Measurements from ENCODE around the gene OR1F1. TPM values are rescaled to one million over a fixed set of nuclear protein-coding genes. Genes with fewer than 3 reads are reported as not detected.
"Not testable (repeated sequence)": the region's sequence is repeated elsewhere in the genome, so short reads cannot be mapped to it uniquely, and the experiment has no call there.

The OR1F1 gene
- total RNA-seq, 2 donors from 2014 or later = not detected

DNA sequence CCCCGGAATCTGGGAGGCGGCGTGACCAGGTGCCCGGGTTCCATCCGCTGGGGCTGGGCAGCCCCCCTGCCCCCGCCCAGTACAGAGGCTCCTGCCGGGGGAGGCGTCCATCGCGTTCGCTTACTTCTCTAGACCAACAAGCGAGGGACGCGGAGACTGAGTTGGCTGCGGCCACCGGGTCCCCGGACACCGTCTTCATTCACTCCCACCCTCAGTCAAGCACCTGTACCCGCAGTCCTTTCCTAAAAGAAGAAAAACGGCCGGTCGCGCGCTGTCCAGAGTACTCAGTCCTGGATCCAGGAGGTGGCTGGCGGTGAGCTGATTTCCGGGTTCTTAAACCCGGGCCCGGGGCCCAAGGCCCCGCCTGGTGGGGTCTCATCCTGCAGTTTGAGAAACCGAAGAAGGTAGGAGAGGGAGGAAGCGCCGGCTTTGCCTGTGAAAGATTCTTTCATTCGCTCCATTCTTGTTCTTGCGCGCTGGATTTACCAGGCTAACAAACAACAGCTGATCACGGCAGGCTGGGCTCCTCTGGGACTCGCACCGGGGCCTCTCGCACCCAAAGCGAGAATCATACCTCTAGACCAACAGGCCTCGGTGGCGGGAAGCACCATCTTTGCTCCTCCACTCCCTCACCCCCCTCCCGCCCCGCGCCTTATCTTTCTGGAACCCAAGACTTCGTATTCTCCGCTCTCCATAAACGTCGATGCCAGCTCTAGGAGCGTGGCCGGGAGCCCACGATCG is 17.4 kb upstream of the OR1F1 start:
- intact Hi-C loops (cut with DNase I) = loop anchor here in 1 of 2 donors (5.0 kb wide), 1 partner anchor 503 kb away; no protein-coding TSS in a partner anchor
- DNase-seq (ENCODE audit: low spot score) = peak; percentile 77

DNA sequence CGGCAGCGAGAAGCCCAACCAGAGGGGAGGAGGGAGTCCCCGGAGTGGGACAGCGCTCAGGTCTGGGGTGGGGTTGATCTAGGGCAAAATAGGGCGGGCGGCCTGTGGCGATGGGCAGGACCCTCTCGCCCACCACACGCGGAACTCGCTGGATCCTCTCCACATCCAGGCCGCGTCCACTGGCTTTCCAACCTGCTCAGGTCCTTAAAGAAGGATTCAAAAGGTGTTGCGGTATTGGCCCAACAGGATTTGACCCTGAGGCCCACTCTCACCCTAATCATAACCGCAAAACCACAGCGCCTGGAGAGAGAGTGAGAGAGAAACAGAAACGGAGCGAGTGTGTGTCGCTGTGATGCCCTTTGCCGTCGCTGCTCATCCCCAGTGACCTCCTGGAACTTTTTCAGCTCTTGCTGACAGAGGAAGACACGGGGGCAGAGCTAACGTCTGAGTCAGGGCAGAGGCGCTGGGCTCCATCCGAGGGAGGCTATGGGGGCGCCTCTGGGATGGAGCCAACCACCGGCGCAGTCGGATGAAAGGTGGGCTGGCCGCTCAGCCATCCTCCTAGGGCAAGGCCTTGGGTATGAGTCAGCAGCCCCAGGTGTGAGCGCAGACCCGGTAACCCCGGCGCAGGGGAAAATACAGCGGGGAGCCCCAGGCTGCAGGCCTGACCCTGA is 16.7 kb upstream of the OR1F1 start:
- peak; percentile 69 for DNase-seq (ENCODE audit: low spot score)
- intact Hi-C loops (cut with DNase I) = loop anchor here in 1 of 2 donors (5.0 kb wide), 1 partner anchor 504 kb away; no protein-coding TSS in a partner anchor

GRCh38 chr16:3171855-3172593 is 16.0 kb upstream of the OR1F1 start:
- peak; percentile 70 for DNase-seq (ENCODE audit: low spot score)
- intact Hi-C loops (cut with DNase I) = loop anchor here in 1 of 2 donors (5.0 kb wide), 1 partner anchor 505 kb away; no protein-coding TSS in a partner anchor

DNA sequence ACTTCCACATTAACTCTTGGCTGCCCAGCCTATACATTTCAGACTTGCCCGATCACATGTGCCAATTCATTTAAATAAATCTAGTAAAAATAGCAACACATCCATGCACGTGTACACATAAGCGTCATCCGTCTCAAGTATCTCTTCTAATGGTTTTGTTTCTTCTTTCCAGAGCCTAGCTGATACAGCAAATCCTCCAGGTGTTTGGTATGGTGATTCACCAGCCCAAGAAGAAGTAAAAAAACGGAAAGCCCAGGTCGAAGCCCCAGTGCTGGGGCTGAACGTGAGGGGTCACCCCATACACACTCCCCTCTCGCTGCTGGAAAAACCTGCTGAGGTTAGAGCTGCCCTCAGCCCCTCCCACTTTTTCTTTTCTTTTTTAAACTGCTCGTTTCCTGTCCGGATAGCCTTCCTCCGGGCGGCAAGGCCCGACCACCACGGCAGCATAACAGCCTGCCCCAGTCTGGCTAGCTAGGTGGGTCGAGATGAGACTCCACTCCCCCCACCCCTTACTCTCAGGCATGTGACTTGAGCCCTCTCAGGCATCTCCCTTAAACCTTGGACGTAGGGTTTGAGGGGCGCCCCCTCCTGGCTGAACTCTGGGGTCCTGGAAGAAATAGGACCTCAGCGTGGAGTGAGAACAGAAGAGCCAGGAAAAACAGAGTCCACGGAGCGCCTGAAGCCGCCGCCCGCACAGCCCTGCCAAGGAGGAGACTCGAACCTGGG is 13.9 kb upstream of the OR1F1 start:
- DNase-seq (ENCODE audit: low spot score) = peak; percentile 71

DNA sequence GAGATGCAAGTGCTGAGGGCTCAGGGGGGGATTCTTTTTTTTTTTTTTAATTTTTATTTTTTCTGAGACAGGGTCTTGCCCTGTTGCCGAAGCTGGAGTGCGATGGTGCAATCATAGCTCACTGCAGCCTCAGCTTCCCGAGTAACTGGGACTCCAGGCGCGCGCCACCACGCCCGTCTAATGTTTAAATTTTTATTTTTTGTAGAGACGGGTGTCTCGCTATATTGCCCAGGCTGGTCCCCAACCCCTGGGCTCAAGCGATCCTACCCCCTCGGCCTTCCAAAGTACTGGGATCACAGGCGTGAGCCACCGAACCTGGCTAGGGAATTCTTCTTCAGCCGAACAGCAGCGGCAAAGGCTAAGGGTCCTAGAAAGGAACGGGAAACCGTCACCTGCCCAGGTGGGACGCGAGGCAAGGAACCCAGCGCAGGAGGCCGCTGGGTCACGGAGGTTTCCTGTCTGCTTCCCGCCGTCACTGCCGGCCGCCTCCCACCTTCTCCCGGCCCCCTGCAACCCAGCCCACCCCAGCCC is 13.3 kb upstream of the OR1F1 start:
- intact Hi-C loops (cut with DNase I) = loop anchor here in 1 of 2 donors (5.0 kb wide), 1 partner anchor 507 kb away; no protein-coding TSS in a partner anchor
- DNase-seq (ENCODE audit: low spot score) = peak; percentile 66

More for the DNA sequence above, 13.9 kb upstream of the OR1F1 start:
- intact Hi-C loops (cut with DNase I) = loop anchor here in 1 of 2 donors (5.0 kb wide), 1 partner anchor 507 kb away; no protein-coding TSS in a partner anchor

DNA sequence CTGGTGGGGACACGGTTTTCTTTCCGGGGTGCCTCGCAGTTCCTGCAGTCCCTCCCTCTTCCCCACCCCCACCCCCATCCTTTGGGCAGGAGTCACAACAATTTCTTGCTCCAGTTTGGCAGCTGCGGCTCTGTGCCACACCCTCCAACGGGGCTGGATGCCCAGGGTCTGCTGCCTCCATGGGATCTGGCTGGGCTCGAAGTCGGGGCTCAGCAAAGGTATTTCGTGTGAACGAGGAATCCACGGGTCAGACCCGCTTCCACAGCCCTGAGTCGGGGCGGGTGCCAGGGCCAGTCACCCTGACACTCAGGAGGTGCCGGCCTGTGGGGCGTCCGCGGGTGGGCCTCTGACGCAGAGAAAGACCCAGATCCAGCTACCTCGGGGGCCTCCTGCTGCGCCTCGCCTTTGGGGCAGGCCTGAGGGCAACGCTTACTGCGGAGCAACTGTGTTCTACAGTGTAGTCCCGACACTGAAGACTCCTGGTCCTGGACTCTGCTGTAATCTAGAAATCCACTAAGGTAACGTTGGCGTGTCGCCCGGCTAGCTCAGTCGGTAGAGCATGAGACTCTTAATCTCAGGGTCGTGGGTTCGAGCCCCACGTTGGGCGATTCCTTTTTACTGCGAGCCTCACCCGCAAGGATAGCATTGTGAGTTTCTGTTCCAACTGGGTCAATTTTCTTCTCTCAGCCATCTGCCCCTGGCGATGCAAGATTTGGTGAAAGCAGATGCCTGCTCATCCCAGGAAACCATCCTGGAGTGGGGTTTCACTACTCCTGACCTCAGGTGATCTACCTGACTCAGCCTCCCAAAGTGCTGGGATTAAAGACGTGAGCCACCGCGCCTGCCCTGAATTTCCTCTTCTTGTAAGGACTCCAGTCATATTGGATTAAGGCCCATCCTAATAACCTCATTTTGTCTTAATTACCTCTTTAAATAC is 12.6 kb upstream of the OR1F1 start:
- intact Hi-C loops (cut with DNase I) = no loop called here
- peak; percentile 79 for DNase-seq (ENCODE audit: low spot score)

GRCh38 chr16:3179651-3180050 is 8.4 kb upstream of the OR1F1 start:
- intact Hi-C loops (cut with DNase I) = no loop called here
- no peak for DNase-seq (ENCODE audit: low spot score)

GRCh38 chr16:3180445-3180878 is 7.5 kb upstream of the OR1F1 start:
- DNase-seq (ENCODE audit: low spot score) = no peak
- intact Hi-C loops (cut with DNase I) = no loop called here

GRCh38 chr16:3182293-3182607 is 5.8 kb upstream of the OR1F1 start:
- not testable (repeated sequence) for DNase-seq (ENCODE audit: low spot score)

GRCh38 chr16:3182608-3183444 is 5.2 kb upstream of the OR1F1 start:
- DNase-seq (ENCODE audit: low spot score) = peak; percentile 81
- intact Hi-C loops (cut with DNase I) = loop anchor here in 1 of 2 donors (1.0 kb wide), 1 partner anchor 35 kb away; no protein-coding TSS in a partner anchor

More at GRCh38 chr16:3182293-3182607, 5.8 kb upstream of the OR1F1 start:
- intact Hi-C loops (cut with DNase I) = not testable (repeated sequence)

DNA sequence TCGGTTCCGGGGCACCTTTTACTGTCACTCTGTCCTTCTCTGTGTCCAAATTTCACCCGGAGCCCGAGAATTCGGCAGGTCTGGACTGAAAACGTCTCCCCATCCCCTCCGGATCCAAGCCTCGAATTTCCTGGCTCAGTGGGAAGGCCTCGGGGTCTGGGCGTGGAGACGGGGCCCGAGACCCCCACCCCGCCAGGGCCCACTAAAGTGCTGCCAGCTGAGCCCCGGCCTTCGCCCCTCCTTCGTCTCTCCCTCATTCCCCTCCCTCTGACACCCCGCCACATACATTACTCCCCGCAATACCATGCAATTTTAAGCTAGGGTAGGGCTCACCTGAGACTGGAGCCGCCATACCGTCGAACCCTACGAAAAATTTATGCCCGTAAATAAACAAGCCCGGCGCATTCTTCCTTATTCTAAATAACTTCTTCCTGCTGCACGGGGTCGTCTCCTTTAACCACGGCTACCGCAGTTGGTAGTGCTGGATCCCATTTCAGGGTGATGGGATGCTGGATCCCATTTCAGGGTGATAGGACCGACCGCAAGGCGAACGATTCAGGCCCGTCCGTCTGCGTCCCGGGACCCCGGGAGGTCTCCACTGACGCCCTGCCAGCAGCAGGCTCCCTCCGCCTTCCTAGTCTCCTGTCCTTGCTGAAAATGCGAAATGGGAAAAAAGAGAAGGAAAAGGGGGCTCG is 4.4 kb upstream of the OR1F1 start:
- intact Hi-C loops (cut with DNase I) = loop anchor here in 1 of 2 donors (1.0 kb wide), 1 partner anchor 35 kb away; no protein-coding TSS in a partner anchor
- no peak for DNase-seq (ENCODE audit: low spot score)

GRCh38 chr16:3186946-3187690 is 886 bp upstream of the OR1F1 start:
- no peak for DNase-seq (ENCODE audit: low spot score)
- intact Hi-C loops (cut with DNase I) = no loop called here

- intact Hi-C loops (cut with DNase I) = no loop called here
- no peak for DNase-seq (ENCODE audit: low spot score)
Observed at GRCh38 chr16:3188675-3188924, 596 bp downstream of the OR1F1 start.

DNA sequence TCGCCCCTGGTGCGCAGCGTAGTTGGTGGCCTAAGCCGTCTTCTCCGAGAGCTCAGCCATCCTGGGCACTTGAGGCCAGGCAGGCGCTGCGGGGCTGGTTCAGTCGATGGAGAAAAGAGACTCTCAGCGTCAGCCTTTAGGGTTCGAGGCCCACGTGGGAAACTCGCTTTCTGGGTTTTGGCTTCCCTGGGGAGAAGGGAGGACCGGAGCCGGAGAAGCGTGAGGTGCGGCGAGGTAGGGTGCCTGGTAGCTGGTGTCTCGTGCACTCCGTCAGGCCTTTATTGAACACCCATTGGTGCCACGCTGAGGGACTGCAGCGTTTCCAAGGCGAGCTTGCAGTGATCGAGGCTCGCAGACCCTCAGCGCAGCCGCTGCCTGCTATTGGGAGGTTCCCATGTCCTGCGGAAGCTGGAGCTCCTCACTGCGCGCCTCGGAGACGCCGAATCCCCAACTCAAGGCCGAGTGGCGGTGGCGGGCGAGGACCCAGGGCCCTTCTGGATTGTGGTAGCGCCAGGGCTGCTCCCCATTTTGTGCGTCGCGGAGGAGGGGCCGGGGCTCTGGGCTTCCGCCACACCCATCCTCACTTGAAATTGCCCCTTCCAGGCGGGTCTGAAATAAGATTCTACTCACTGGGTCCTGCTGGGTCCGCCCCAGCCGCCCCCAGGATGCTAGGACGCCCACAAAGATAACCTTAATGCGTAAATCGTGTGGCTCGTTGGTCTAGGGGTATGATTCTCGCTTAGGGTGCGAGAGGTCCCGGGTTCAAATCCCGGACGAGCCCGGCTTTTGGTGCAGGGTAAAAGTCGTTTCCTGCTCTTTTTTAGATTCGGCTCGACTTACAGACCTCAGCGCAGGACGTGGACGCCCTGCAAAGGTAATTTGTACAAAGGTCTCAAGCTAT is 1.2 kb downstream of the OR1F1 start:
- intact Hi-C loops (cut with DNase I) = no loop called here
- no peak for DNase-seq (ENCODE audit: low spot score)

DNA sequence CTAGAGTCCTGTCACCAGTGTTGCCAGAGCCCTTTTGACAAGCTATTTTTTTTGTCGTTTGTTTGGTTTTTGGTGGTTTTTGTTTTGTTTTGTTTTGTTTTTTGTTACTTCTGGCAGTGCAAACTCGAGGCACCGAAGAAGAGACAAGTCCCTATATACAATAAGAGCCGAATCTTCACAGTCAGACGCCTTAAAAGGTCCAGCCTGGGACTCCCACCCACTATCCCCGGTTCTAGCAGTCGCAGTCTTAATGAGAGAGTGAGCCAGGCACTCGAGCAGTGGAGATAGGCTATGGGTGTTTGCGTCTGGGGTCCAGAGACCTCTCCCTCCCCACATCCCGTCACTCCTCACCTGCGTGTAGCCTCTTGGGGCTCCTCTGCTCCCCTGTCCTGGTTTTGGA is 1.9 kb downstream of the OR1F1 start:
- intact Hi-C loops (cut with DNase I) = loop anchor here in 1 of 2 donors (5.0 kb wide), 1 partner anchor 423 kb away; no protein-coding TSS in a partner anchor
- DNase-seq (ENCODE audit: low spot score) = no peak

Data from posterior vena cava (tissue), 2 donors.